K562 (cell line): Measurements from ENCODE around the gene RABEPK. TPM values are rescaled to one million over a fixed set of nuclear protein-coding genes. Genes with fewer than 3 reads are reported as not detected.

Source experiments
- GTF3C2 ChIP-seq: IDR thresholded peaks from 3 replicates; pipeline ENCODE4 v1.6.1; 2011; ENCODE audit warnings: borderline replicate concordance, mild to moderate bottlenecking, moderate library complexity; ENCODE audit not compliant: insufficient read length; ENCODE audit errors: extremely low read depth
- HDAC1 ChIP-seq, 2 experiments: fragments of 450-650 bp; IDR thresholded peaks; 2 replicates each; pipeline ENCODE4 v1.6.1; 2016 to 2017; ENCODE audit warnings: inconsistent platforms in 1 of 2, mild to moderate bottlenecking in 1 of 2, moderate library complexity in 1 of 2
- MEF2D ChIP-seq: conservative IDR thresholded peaks from 2 replicates; pipeline ENCODE4 v1.6.1; 2016; ENCODE audit warnings: low read depth, missing genetic modification characterization, missing compliant biosample characterization
- NFXL1 ChIP-seq: fragments of 450-650 bp; formaldehyde crosslinking; IDR thresholded peaks from 2 replicates; pipeline ENCODE4 v1.4.0; 2021; ENCODE audit warnings: mild to moderate bottlenecking
- NR2C1 ChIP-seq, 2 experiments: fragments of 450-650 bp; IDR thresholded peaks; 2 replicates each; pipeline ENCODE4 v1.6.1; 2017; ENCODE audit warnings: mild to moderate bottlenecking in 2 of 2, antibody characterized with exemption in 1 of 2, inconsistent platforms in 1 of 2, missing compliant biosample characterization in 1 of 2, missing genetic modification characterization in 1 of 2
- PYGO2 ChIP-seq: fragments of 450-650 bp; IDR thresholded peaks from 2 replicates; pipeline ENCODE4 v1.6.1; 2016; ENCODE audit warnings: mild to moderate bottlenecking, missing genetic modification characterization, moderate library complexity, missing compliant biosample characterization
- SIX5 ChIP-seq, 2 experiments: IDR thresholded peaks; 2 replicates each; pipeline ENCODE4 v1.6.1; 2011; ENCODE audit warnings: low read length in 2 of 2, borderline replicate concordance in 1 of 2, low read depth in 1 of 2, mild to moderate bottlenecking in 1 of 2, moderate library complexity in 1 of 2; ENCODE audit not compliant: insufficient read depth in 1 of 2
- STAT5A ChIP-seq: IDR thresholded peaks from 2 replicates; pipeline ENCODE4 v1.6.1; 2012; ENCODE audit warnings: low read length, inconsistent platforms, borderline replicate concordance
- ZNF316 ChIP-seq: fragments of 450-650 bp; IDR thresholded peaks from 2 replicates; pipeline ENCODE4 v1.6.1; 2016
- ZNF511 ChIP-seq: sonication (generic); formaldehyde crosslinking; IDR thresholded peaks from 2 replicates; pipeline ENCODE4 v1.8.0; 2022; ENCODE audit warnings: mild to moderate bottlenecking, missing genetic modification reagents
- polyA plus RNA-seq, 8 experiments: library from polyadenylated mRNA; depleted of rRNA in 4 of 8; stranded (reverse) in 5 of 8; unstranded in 3 of 8; fragments of >200 nt; fragmentation: Nextera tagmentation in 2 of 8; fragmentation: Illumina TruSeq in 1 of 8; extraction: Ambion mirVana in 2 of 8; extraction: Trizol in 1 of 8; gene quantifications; 2 replicates each; pipeline versions ENCODE4 v1.2.1 to v1.2.3, GENCODE V29; 2011 to 2014; ENCODE audit warnings: inconsistent platforms in 1 of 8, missing spikeins in 1 of 8
- total RNA-seq, 7 experiments: library from RNA; depleted of rRNA in 6 of 7; stranded (reverse); fragments of >200 nt in 6 of 7; fragmentation: Illumina TruSeq in 2 of 7; extraction: Trizol in 2 of 7; gene quantifications; 2 replicates each; pipeline versions ENCODE4 v1.2.1 to v1.2.3, GENCODE V29; 2011 to 2021; ENCODE audit warnings: low replicate concordance in 1 of 7

Gene RABEPK
- total and polyA plus RNA-seq, 9 of the 15 experiments (the other 6 are each of a cell fraction or from before 2014, with no cell fraction given), result 38.3 to 113 (median 52.8) TPM

GRCh38 chr9:125246261-125246667, 45.9 kb downstream of the RABEPK start (continued):
- TF ChIP-seq SIX5 (IDR thresholded peaks at IDR 0.05; ENCODE audit: borderline replicate concordance in 1 of 2, insufficient read depth in 1 of 2, low read depth in 1 of 2, low read length in 2 of 2) (no peak), NFXL1 (CRISPR knock-in tag) (0 out of 2 replicates have a peak, but pooled peaks have one; percentile 38), NR2C1 (IDR thresholded peaks at IDR 0.05) (no peak), NR2C1 (tag; IDR thresholded peaks at IDR 0.05) (0 out of 2 replicates have a peak, but pooled peaks have one; percentile 46), ZNF316 (peak; percentile 93), HDAC1 (IDR thresholded peaks at IDR 0.05) (0 out of 4 replicates have a peak, but pooled peaks of 1 of the 2 experiments have one; percentile 33), GTF3C2 (no peak), PYGO2 (tag) (peak; percentile 72), STAT5A (peak; percentile 53; the same call in 1 of the 2 replicates), MEF2D (peak; percentile 59), ZNF511 (CRISPR knock-in tag) (no peak)
